GM18508 (cell line): ENCODE results near the gene HSD17B11.
"Not testable (repeated sequence)": the region's sequence is repeated elsewhere in the genome, so short reads cannot be mapped to it uniquely, and the experiment has no call there.

ENCODE experiments used
- ATAC-seq: cut with Tn5 transposase; IDR thresholded peaks from one replicate; pipeline ENCODE4 v1.9.1; 2021; ENCODE audit warnings: moderate number of reproducible peaks; ENCODE audit not compliant: insufficient read depth, unreplicated experiment

The HSD17B11 gene

DNA sequence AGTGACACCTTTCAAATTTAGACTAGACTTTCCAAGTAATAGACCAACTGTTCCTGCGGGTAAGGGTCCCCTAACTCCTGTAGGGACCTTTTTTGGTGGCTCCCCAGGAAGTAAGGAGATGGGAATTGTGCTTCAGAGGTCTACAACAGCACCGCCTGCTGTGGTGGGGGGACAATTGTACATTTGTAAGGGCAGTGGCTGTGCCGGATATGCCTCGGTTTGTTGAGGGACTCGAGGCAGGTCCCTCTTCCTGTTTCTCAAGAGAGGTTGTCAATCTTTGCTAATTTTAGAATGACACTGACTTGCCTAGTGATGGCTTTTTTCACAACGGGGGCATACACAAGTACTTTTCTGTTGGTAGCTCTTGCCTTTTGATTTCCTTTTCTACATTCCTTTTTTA is 15.5 kb upstream of the HSD17B11 start:
- ATAC-seq = no peak

DNA sequence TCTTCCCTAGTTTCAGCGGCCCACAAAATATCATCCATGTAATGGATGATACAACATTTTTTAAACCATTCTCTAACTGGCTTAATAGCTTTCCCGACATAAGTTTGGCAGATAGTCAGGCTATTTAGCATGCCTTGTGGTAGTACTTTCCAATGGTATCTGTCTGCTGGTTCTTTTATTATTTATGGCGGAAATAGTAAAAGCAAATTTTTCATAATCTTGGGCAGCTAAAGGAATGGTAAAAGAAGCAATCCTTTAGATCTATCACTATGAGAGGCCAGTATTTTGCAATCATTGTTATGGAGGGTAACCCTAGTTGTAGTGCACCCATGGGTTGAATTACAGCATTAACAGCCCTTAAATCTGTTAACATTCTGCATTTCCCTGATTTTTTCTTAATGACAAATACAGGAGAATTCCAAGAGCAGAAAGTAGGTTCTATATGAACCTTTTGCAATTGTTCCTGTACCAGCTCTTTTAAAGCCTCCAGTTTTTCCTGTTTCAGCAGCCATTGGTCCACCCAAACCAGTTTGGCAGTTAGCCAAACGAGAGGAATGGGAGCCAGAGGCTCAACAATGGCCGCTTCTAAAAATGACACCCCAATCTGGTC is 14.3 kb upstream of the HSD17B11 start:
- ATAC-seq = no peak

DNA sequence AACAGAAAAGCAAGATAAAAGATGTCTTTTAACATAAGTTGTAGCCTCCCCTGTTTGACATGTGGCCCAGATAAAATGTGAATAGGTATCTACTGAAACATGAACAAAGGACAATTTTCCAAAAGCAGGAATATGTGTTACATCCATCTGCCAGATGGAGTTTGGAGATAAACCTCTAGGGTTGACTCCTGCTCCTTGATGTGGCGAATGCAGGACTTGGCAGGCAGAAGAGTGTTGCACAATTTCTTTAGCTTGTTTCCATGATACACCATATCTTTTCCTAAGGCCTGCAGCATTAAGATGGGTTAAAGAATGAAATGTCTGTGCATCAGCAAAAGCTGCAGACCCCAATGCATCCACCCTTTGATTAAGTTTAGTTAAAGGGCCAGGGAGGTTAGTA is 12.7 kb upstream of the HSD17B11 start:
- not testable (repeated sequence) for ATAC-seq

DNA sequence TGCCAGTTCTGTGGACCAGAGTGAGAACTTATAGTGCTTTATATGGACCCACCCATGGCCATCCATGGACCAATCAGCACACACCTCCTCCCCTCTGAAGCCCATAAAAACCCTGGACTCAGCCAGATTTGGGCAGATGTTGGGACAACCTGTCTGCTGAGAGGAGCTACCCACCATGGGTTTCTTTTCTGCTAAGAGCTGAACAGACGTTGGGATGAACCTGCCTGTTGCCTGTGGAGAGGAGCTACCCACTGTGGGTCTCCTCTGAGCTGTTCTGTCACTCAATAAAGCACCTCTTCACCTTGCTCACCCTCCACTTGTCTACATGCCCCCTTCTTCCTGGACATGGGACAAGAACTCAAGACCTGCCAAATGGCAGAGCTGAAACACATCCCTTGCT is 9.0 kb upstream of the HSD17B11 start:
- no peak for ATAC-seq

DNA sequence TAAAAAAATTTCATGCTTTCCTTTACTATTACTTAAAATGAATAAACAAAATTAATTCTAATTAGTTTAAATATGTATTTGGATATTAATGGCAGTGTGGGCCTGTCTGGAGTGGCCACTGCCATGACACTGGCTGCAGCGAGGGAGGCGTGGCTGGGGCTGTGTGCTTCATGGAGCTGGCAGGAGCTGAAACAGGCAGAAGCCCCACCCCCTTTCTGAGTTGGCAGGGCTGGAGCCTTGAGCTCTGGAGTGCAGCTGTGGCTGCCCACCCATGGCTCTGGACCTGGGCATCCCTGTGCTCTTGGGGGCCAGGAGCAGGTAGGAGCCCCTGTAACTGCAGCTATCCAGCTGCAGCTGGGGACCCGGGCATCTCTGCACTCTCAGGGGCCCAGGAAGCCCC is 8.2 kb upstream of the HSD17B11 start:
- no peak for ATAC-seq

DNA sequence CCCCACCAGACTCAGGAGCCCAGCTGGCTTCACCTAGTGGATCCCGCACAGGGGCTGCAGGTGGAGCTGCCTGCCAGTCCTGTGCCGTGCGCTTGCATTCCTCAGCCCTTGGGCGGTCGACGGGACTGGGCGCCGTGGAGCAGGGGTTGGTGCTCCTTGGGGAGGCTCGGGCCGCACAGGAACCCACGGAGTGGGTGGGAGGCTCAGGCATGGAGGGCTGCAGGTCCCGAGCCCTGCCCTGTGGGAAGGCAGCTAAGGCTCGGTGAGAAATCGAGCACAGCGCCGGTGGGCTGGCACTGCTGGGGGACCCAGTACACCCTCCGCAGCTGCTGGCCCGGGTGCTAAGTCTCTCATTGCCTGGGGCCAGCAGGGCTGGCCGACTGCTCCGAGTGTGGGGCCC is 4.9 kb upstream of the HSD17B11 start:
- not testable (repeated sequence) for ATAC-seq

DNA sequence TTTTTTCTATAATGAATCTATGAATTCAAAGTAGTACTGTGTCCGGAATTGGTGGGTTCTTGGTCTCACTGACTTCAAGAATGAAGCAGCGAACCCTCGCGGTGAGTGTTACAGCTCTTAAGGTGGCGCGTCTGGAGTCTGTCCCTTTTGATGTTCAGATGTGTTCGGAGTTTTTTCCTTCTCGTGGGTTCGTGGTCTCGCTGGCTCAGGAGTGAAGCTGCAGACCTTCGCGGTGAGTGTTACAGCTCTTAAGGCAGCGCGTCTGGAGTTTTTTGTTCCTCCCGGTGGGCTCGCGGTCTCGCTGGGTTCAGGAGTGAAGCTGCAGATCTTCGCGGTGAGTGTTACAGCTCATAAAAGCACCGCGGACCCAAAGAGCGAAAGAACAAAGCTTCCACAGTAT is 4.1 kb upstream of the HSD17B11 start:
- ATAC-seq = not testable (repeated sequence)

DNA sequence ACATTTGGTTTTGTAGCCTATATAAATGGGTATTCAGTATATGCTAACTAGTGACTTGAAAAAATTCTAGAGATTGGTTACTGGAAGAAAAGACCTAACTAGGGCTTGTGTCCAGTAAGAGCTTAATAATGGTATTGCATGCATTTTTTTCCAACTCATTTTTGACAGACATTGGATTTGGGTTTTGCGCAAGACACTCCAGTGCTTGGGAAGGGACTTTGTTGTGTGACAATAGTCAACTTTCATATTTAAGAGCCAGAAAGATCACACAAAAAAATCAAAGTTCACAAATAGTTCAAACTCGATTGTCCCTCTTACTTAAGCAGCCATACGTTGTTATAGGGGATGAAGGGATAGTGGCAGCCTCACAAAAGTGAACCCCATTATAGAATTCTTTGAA is 1.2 kb upstream of the HSD17B11 start:
- ATAC-seq = no peak

DNA sequence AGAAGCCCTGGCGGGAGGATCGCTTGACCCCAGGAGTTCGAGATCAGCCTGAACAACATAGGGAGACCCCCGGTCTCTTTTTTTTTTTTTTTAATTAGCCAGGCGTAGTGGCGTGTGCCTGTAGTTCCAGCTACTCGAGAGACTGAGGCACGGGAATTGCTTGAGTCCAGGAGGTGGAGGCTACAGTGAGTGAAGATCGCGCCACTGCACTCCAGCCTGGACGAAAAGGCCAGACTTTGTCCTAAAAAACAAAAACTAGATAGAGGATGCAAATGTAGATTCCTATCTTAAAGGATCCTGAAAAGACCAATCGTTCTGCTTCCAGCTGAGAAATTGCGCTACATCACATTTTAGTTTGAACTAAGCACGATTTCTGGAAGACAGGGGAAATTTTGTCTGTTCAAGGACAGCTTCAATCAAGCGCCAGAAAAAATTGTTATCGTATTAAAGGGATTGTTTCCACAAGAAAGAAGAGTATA is 627 bp upstream of the HSD17B11 start:
- ATAC-seq = no peak

DNA sequence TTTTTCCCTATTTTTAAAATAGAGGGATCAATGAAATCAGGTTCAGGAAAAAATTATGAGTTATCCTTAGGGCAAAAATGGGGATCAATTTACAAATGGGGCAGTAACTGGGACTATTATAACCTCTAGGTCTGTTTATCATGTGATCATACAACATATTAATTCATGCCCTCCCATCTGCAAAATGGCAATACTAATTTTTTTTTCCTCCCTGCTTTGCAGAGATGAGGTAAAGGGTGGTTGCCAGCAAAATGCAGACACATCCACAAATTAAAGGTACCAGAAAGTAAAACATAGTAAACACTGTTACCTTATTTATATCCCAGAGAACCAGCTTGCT is 467 bp downstream of the HSD17B11 start:
- ATAC-seq = no peak

DNA sequence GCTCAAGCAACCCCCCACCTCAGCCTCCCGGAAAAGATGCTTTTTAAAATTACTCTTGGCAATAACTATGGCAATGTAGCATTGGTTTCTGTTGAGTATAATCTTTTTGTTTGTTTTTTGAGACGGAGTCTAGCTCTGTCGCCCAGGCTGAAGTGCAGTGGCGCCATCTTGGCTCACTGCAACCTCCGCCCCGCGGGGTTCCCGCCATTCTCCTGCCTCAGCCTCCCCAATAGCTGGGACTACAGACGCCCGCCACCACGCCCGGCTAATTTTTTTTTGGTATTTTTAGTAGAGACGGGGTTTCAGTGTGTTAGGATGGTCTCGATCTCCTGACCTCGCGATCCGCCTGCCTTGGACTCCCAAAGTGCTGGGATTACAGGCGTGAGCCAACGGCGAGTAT is 933 bp downstream of the HSD17B11 start:
- not testable (repeated sequence) for ATAC-seq

DNA sequence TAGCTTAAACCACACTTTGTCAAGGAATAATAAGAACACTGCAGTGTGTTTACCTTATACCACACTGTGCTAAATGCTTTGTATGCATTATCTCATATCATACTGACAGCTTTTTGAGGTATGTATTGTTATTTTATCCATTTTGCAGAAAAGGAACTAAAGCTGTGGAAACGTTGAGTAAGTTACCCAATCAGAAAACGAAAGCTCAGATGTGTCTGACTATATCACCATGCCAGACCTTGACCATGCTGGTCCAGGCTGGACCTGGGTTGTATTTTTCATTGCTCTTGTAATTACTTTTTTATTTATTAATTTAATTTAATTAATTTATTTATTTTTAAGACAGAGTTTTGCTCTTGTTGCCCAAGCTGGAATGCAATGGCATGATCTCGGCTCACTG is 2.1 kb downstream of the HSD17B11 start:
- no peak for ATAC-seq

DNA sequence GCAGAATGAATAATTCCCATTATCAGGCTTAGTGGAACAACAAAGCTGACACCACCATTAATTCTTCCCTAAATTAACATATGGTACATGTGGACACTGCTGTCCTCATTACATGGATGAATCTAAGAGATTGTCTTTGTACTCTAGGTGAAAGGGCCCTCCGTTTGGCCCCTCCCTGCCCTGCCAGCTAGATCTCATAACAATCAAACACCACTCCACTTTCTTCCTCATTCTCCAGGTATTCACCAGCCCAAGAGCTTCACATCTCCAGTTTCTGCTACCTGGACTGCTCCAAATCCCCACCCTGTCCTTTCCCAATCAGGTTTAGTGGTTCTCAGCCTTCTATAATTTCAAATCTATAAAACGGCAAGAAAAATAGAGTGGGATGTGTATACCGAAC is 3.8 kb downstream of the HSD17B11 start:
- ATAC-seq = no peak

DNA sequence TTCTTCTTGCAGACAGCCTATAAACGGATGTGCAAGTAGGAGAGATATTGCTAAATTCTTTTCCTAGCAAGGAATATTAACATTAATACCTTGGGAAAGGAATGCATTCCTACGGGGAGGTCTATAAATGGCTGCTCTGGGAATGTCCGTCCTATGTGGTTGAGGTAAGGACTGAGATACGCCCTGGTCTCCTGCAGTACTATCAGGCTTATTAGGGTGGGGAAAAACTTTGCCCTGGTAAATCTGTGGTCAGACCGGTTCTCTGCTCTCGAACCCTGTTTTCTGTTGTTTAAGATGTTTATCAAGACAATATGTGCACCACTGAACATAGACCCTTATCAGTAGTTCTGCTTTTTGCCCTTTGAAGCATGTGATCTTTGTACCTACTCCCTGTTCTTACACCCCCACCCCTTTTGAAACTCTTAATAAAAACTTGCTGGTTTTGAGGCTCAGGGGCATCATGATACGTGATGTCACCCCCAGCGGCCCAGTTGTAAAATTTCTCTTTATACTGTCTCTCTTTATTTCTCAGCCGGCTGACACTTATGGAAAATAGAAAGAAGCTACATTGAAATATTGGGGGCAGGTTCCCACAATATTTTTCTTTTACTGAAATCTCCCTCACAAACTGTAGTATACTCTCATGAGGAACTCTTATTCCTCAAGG is 6.4 kb downstream of the HSD17B11 start:
- not testable (repeated sequence) for ATAC-seq

DNA sequence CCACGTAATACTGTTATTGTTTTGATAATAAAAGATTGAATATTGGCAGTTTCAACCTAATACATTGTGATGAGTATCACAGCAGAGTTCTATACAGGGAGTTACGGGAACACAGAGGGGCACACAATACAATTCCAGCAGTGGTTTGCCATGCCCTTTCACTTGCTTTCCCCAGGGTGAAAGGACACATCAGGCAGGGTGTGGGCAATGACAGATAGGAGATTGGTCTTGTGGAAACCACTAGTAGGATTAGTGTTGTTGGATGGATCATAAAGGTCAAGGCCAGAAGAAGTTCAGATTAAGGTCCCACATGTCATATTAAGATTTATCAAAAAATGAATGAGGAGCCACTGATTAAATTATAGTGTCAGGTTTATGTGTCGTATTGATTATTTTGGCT is 8.1 kb downstream of the HSD17B11 start:
- no peak for ATAC-seq

DNA sequence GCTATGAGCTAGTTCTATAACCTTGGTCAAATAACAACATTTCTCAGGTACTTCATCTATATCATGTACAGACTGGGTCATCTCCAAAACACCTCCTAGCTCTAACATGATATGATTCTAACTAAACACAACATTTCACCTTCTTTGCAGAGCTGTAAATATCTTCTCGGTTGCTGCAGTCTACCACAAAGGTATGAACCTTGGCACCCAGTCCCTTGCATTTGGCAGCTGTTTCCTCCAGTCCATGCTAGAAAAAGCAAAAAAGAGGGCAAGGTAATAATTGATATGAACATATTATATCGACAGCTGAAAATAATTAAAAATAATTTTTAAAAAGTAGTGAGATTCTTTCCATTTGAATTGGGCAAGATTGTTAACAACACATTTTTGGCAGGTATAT is 8.9 kb downstream of the HSD17B11 start:
- ATAC-seq = no peak

DNA sequence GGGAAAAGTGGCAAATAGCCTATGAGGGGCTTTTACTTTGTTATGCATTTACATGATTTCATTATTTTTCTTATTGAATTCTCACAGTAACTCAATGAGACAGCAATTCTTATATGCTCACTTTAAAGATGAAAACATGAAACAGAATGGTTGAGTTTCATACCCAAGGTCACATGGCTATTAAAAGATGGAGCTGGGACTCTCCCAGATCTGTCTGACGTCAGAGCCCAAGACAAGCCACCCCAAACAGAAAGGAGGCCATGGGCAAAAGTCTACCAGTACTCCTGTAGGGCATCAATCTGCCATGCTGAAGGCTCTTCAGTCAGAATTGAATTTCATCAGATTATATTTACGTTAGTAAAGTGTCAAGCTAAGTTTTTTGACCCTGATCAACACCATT is 13.2 kb downstream of the HSD17B11 start:
- ATAC-seq = no peak

DNA sequence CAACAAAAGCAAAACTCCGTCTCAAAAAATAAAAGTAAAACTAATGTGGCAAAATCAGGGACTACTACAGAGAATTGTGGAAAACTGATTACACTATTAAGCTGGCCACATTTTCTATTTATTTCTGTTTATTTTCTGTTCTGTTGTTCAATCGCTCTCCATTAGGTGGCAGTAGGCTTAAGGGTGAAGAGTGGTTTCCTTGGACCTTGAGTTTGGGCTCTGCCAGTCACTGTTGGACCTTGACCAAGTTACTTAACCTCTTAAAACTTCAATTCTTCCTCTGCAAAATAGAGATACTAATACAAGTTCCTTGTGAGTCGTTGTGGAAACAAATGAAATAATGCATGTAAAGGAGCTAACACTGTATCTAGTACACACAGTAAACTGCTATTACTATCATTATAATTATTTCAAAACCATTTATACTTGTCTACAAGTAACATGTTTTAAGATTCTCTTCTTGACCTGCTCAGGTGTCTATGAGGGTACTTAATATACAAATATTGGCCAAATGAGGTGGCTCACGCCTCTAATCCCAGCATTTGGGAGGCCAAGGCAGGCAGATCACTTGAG is 15.2 kb downstream of the HSD17B11 start:
- ATAC-seq = no peak

DNA sequence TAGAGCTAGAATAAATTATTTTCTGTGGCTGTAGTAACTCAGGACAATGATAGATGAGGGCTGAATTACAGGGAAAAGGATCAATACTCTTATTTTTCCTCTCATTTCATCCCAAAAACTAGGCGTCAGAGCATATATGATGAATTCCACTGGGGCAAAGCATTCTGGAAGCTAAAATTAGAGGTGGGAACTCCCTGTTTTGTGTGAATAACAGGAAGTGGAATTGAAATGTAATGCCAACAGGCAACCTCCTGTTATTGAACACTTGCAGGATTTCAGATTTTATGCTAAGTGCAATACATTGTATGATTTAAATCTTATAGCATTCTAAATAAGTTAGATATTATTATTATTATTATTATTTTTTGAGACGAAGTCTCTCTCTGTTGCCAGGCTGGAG is 20.9 kb downstream of the HSD17B11 start:
- no peak for ATAC-seq

DNA sequence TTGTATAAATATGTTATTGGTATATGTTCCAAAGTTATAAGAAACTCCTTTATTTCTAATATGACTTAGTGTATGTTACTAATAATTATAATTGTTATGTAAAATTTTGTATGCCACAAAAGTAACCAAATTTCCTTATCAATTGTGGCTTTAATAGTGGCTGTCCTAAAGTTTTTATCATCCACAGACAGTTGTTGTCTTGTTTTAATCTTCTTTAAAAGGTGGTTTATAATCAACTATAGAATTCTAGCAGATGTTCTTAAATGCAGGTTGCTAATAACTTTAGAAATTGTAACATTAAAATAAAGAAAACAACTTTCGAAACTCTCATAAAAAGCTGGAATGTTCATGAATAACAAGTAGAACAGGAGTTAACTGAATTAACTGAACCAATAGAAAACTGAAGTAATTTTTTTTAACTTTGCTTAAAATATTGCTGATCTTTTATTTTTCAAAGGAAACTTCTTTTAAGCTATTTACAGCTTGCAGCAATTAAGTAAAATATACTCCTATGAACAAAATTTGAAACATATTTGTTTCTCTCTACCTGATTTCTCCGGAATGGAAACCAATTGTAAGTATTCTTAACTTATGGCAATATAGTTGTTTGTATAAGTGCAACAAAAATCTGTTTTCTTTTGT is 24.3 kb downstream of the HSD17B11 start:
- no peak for ATAC-seq

DNA sequence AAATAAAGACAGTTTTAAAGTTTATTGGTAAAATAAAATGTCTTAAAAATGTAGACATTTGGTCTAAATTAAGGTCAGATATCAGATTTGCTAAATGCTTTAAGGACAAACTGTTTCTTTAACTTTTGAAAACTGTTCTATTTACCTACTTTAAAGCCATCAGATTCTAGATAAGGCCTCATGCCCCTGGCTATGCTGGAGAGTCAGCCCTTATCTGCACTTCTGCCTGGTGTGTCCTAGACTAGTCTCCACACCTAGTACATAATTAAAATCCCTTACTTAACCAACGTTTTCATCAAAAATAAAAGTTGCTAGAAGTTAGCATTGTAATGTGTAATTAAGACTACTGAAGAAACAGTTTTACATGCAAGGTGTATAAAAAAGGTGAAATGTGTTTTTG is 25.6 kb downstream of the HSD17B11 start:
- ATAC-seq = no peak

DNA sequence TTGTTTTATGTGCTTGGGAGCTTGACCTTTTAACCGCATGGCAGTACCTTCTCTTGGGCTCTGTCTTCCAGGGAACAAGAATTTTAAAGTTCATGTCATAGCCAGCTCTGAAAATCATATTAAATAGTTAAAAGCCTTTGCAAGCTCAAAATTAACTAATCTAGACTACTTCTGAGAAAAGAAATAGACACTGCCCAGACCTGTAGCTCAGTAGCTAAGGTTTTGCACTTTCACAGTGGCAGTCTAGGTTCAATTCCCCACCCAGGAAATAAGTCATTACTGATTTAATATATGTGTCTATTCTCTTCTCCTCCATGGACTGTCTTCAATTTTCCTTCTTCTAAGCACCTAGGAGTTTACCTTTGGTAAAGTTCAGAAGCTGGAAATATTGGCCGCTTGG is 27.4 kb downstream of the HSD17B11 start:
- no peak for ATAC-seq
